Skin epidermis (tissue), 12 donors: ENCODE data around the gene TSPAN15.

Experiments
- H3K27ac ChIP-seq, 21 experiments: fragments of 200-600 bp; sonication (generic) in 11 of 21; one replicate each; pipeline ENCODE4 v1.5.0; 2020; ENCODE audit warnings: mild to moderate bottlenecking in 3 of 21, inconsistent platforms in 2 of 21, moderate library complexity in 2 of 21
- H3K4me3 ChIP-seq, 7 experiments: fragments of 200-600 bp; sonication (generic) in 2 of 7; one replicate each; pipeline ENCODE4 v1.5.0; 2020; ENCODE audit warnings: inconsistent platforms in 2 of 7, mild to moderate bottlenecking in 2 of 7, moderate library complexity in 1 of 7

The TSPAN15 gene

DNA sequence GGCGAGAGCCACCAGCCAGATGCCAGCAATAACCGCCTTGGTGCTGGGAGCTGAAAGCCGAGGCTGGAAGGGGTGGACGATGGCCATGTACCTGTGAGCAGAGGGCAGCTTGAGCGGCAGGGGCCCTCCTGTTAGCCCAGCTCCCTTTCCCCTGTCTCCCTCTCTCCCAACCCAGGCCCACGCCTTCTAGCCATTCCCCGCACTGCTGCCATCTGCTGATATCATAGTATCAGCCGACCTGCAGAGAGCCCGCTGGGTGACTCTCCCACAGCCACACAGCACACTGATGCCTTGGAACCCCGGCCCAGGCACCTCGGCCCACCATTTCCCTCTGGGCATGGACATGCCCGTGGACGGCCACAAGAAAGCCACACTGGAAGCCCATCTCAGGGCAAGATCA lies 36.2 kb upstream of the TSPAN15 start:
- Histone ChIP-seq H3K27ac (no peak overlapping the region), H3K4me3 (no peak overlapping the region)

DNA sequence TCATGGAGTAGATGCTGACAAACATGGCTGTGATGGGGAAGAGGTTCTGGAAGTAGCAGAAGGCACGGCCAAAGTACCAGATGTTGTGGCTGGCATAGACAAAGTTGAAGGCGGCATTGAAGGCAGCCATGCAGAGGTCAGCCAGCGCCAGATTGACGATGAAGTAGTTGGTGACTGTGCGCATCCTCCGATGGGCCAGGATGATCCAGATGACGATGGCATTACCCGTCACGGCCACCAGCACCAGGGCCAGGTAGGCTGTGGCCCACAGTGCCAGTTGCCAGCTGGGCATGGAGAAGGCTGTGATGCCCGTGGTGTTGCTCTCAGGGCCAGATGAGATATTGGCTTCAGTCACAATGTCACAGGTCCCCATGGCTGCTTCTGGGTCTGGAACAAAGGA lies 35.3 kb upstream of the TSPAN15 start:
- no peak overlapping the region for H3K27ac ChIP-seq

DNA sequence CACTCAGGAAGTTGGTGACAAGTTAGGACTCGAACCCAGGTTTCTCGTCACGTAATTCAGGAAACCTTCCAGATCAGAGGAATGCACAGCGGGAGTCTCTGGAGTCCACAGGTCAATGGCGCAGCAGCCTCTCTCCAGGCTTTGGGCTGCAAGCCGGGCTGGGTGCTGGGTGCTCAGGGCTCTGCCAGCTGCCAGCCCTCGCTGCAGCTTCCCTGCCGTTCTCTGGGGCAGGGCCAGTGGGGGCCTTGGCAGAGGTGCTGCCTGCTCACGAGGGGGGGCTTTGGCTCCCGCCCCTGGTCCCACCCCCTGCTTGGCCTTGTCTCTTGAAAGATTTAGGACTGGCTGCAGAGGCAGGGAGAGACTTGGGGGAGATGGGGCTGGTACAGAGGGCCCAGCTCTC lies 34.6 kb upstream of the TSPAN15 start, which contains the start of gene TACR2:
Gene TACR2 (minus strand): TSS at position 224 of the 400 bp plus-strand sequence. CDS start 595 bp downstream, outside the sequence.
- H3K4me3 ChIP-seq, result no peak within 1 kb of the TSS

More for the DNA sequence above, 35.3 kb upstream of the TSPAN15 start:
- H3K4me3 ChIP-seq, result no peak overlapping the region

GRCh38 chr10:69417542-69417941 lies 33.7 kb upstream of the TSPAN15 start:
- Histone ChIP-seq H3K4me3 (no peak overlapping the region), H3K27ac (no peak overlapping the region)

More for the DNA sequence above, 34.6 kb upstream of the TSPAN15 start, which contains the start of gene TACR2:
- H3K27ac ChIP-seq, result no peak within 1 kb of the TSS

- Histone ChIP-seq H3K4me3 (no peak overlapping the region), H3K27ac (no peak overlapping the region)
These were observed 33.1 kb upstream of the TSPAN15 start for GRCh38 chr10:69418052-69418752.

- Histone ChIP-seq H3K4me3 (no peak overlapping the region), H3K27ac (no peak overlapping the region)
These were observed 32.0 kb upstream of the TSPAN15 start for GRCh38 chr10:69419096-69419743.

- Histone ChIP-seq H3K4me3 (no peak overlapping the region), H3K27ac (no peak overlapping the region)
These were observed 31.5 kb upstream of the TSPAN15 start for GRCh38 chr10:69419744-69420126.

DNA sequence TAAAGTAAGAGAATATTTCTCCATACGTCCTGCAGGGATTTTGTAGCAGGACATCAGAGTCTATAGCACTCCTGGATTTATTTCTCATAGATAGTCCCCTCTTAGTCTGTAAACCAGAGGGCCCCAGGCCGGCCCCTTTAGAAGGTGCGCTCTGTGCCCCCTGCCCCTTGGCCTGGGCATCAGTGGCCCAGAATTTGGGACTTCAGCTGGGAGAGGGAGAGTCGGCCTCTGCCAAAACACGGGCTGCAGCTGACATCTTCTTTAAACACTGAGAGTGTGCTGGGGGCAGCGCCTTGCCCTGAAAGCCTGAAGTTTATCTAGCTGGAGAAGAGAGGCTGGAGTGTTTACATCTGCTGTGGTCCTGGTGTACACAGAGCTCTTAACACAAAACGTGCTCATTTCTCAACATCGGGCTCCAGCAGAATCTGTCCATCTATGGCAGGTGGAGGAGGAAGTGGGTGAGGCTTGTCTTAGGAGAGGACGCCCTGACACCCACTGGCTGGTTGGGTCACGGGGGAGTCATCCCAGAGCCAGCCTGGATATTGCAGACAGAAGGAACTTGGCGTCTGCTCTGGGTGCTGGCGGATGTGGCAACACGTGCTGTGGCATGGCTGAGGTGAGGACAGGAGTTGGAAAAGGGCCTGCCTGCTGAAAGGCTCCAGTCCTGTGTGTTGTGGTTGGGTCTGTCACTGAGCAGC lies 29.5 kb upstream of the TSPAN15 start:
- H3K27ac ChIP-seq, result no peak overlapping the region
- no peak overlapping the region for H3K4me3 ChIP-seq

- no peak overlapping the region for H3K27ac ChIP-seq
These were observed 28.6 kb upstream of the TSPAN15 start for GRCh38 chr10:69422676-69423075.

DNA sequence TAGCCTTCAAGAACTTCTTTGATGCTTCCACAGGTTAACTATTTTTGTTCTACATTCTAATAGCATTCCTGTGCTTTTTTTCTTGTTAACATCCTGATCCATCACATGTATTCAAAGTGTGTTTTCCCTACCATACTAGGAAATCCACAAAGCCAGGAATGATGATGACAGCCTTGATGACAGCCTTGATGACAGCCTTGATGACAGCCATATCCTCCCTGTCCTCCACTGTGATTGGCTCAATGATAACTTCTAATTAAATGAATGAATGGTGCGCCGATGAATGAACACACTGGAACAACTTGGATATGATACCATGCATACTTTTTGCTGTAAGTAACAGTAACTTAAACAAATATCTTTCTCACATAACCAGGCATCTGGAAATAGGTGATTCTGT lies 26.2 kb upstream of the TSPAN15 start:
- peak overlapping the region in 1 of 21 experiments; percentile 74 for H3K27ac ChIP-seq
- no peak overlapping the region for H3K4me3 ChIP-seq

More at GRCh38 chr10:69422676-69423075, 28.6 kb upstream of the TSPAN15 start:
- no peak overlapping the region for H3K4me3 ChIP-seq

DNA sequence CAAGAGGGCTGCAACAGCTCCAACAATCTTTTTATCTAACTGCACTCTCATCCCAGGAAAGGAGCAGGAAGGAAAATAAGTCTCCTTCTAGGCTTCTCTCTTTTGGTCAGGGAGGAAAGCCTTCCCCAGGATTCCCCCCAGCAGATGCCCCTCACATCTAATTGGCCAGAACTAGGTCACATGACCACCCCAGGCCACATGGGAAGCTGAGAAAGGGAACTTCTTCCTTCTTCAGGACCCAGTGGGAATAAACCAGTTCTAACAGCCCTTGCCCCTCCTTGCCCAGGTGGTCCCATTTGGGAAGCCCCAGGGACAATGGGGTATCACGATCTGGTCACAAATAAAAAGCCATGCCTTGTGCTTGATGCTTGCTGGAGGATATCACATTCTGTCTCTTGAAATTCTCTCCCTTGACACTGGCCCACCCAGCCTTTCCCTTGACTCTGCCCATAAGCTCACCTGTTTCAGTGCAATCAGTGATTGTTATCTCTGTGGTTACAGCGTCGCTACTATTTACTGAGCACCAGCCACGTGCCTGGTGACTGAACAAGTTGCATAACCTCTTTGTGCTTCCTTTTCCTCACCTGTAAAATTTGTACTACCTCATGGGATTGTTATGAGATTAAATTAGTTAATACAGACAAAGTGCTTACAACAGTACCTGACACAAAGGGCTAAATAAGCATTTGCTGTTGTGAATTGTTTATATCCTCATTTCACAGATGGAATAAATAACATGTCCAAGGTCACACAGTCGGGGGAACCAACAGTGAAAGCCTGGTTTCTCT lies 25.6 kb upstream of the TSPAN15 start:
- no peak overlapping the region for H3K4me3 ChIP-seq
- peak overlapping the region in 7 of 21 experiments; percentile 12 to 74 (median 56) for H3K27ac ChIP-seq

- H3K27ac ChIP-seq, result peak overlapping the region in 6 of 21 experiments; percentile 12 to 72 (median 58)
- no peak overlapping the region for H3K4me3 ChIP-seq
These were observed 24.9 kb upstream of the TSPAN15 start for GRCh38 chr10:69426376-69426727.

DNA sequence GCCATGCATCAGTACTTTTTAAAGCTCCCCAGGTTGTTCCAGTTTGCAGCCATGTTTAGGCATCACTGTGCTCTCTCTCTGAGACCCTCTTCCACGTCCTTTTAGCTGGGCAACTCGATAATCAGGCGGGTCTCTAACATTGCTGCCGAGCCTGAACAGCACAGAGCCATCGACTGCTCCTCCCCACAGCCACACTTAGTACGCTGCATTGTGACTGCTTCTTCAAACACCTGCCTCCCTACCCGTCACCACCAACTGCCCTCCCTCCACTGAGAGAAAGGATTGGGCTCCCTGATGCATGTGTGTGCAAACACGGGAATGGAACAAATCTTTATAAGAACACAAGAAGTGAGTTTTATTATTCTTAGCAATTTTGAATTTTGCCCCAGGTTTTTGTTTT lies 23.1 kb upstream of the TSPAN15 start:
- H3K27ac ChIP-seq, result no peak overlapping the region
- no peak overlapping the region for H3K4me3 ChIP-seq

DNA sequence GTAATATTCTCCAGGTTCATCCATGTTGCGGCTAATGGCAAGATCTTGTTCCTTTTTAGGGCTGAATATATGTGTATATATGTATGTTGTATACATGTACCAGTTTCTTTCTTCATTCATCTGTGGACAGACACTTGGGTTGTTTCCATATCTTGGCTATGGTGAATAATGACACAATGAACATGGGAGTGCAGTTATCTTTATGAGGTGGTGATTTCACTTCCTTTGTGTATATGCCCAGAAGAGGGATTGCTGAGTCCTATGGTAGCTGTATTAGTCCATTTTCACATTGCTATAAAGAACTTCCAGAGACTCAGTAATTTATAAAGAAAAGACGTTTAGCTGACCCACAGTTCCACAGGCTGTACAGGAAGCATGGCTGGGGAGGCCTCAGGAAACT lies 17.1 kb upstream of the TSPAN15 start:
- H3K4me3 ChIP-seq, result no peak overlapping the region
- no peak overlapping the region for H3K27ac ChIP-seq

- no peak overlapping the region for H3K4me3 ChIP-seq
- H3K27ac ChIP-seq, result no peak overlapping the region
These were observed 16.3 kb upstream of the TSPAN15 start for GRCh38 chr10:69434926-69435325.

GRCh38 chr10:69435966-69436520 lies 15.2 kb upstream of the TSPAN15 start:
- Histone ChIP-seq H3K4me3 (no peak overlapping the region), H3K27ac (no peak overlapping the region)

DNA sequence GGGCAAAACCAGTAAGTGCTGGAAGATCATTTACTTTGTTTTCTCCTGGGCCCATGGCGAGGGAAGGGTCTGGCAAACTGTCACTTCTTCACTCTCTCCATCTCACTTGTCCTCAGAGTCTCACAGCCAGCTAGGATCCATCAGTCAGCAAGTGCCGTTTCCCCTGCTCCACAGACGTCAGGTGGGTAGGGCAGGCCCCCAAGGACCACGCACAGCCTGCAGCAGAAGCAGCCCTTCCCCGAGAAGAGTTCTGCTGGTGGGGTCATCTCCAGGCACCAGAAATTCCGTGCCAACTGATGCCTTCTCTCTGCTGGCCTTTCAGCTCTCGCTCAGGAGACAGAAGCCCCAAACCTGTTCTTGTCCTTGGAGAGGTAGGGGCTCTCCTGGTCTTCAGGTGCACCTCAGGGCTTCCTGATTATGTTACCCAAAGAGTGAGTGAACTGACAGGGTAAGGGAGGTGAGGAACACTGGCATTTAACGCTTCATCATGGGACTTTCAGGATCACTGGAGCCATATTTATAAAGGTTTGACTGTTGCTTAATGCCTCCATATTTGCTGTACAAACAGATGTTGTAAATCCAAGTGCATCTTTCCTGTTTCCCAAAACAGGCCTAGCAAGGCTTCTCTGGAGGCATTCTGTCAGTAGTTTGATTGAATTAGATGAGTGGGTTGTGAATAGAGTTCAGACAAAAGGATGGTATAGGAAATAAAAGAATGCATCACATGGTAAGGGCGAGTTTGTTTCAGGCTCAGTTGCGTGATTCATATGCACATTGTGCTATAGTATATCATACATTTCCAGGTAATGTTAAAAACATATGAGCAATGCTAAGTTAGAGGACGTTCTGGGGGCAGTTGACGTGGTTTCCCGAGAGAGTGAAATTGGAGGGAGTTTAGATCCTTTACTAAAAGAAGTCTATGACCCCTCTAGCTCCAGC lies 13.7 kb upstream of the TSPAN15 start:
- H3K27ac ChIP-seq, result peak overlapping the region in 7 of 21 experiments; percentile 12 to 69 (median 30)
- H3K4me3 ChIP-seq, result no peak overlapping the region

DNA sequence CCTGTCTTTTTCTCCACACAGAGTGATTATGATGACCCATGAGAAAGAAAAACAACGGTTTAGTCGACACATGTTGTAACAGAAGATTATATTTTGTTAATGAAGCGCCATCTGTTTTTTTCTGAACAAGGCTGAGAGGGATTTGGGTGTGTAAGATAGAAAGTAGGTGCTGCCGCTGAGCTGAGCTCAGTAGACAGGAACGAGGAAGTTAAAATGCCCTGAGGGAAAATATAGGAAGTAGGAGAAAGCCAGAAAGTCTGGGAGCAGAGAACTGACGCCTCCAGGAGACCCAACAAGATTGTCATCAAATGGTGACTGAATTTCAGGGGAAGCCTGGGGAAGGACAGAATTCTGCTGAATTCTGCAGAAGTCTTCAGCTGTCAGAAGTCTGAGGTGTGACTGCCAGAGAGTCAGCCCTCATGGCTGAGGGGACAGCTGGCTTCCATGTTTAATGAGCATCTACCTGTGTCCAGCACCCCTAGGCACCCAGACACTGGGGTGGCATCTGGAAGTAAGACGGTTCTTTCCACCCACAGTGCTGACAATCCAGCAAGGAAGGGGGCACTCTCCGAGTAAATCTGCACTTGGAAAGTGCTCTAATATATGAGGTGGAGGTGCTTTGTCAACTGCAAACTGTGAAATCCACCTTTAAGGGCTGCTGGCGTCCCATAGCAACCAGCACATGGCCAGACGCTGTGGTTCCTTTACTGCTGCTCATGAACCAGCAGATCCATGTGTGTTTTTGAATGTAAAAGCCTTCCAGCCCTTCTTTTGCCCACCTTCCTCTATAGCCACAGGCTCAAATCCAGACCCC lies 12.5 kb upstream of the TSPAN15 start:
- Histone ChIP-seq H3K27ac (peak overlapping the region in 13 of 21 experiments; percentile 1 to 69 (median 35)), H3K4me3 (no peak overlapping the region)
